Left lung (tissue), 10 donors: ENCODE results near the gene BLOC1S3. TPM values are rescaled to one million over a fixed set of nuclear protein-coding genes. Genes with fewer than 3 reads are reported as not detected.
"Not testable (repeated sequence)": the region's sequence is repeated elsewhere in the genome, so short reads cannot be mapped to it uniquely, and the experiment has no call there.

Source experiments
- ATAC-seq: fragments of 200-7000 bp; cut with Tn5 transposase; one replicate; pipeline ENCODE4 v1.9.1; 2020; ENCODE audit warnings: moderate library complexity
- DNase-seq, 4 donors: peaks; one replicate each; pipeline ENCODE4 v3.0.0-alpha.2; 2013 to 2020
- H3K27ac ChIP-seq, 2 donors: fragments of 200-600 bp; sonication (generic) in 1 of 2; one replicate each; pipeline versions ENCODE4 v1.5.0 to v1.8.0; 2020 to 2021
- H3K27me3 ChIP-seq, 2 donors: fragments of 200-600 bp; sonication (generic) in 1 of 2; one replicate each; pipeline versions ENCODE4 v1.5.0 to v1.8.0; 2020 to 2021
- H3K36me3 ChIP-seq, 2 donors: fragments of 200-600 bp; sonication (generic) in 1 of 2; one replicate each; pipeline versions ENCODE4 v1.5.0 to v1.8.0; 2020 to 2021
- H3K4me1 ChIP-seq, 2 donors: fragments of 200-600 bp; one replicate each; pipeline ENCODE4 v1.8.0; 2021
- H3K4me3 ChIP-seq, 2 donors: fragments of 200-600 bp; sonication (generic) in 1 of 2; one replicate each; pipeline versions ENCODE4 v1.5.0 to v1.8.0; 2020 to 2021; ENCODE audit warnings: mild to moderate bottlenecking in 1 of 2
- H3K9me3 ChIP-seq, 2 donors: fragments of 200-600 bp; sonication (generic) in 1 of 2; one replicate each; pipeline versions ENCODE4 v1.5.0 to v1.8.0; 2020 to 2021
- CTCF ChIP-seq, 2 donors: fragments of 200-600 bp; sonication (generic) in 1 of 2; IDR thresholded peaks; one replicate each; pipeline versions ENCODE4 v1.5.0 to v1.8.0; 2021; ENCODE audit warnings: antibody characterized with exemption in 2 of 2
- intact Hi-C, 2 donors: fragments of 100-400 bp; cut with DNase I; formaldehyde crosslinking; loops; one replicate each; pipeline versions ENCODE4 v1.11.2 to v1.14.2; 2022
- polyA plus RNA-seq, 6 donors: library from polyadenylated mRNA; unstranded; fragments of 120-200 nt; gene quantifications; one replicate each; pipeline ENCODE4 v1.2.1, GENCODE V29; 2013; ENCODE audit not compliant: insufficient read length in 6 of 6
- total RNA-seq, 2 donors: library from RNA; stranded (reverse); fragmentation: NEBNext Ultra II Directional; extraction: Animal tissue kit (Norgen Biotek cat#: 25700); gene quantifications; one replicate each; pipeline ENCODE4 v1.2.1, GENCODE V29; 2021
- donor health status: DM: no; HTN: yes; CAD: no.
- donor health status: DM: no; HTN: no; CAD: no.

The BLOC1S3 gene
- total and polyA plus RNA-seq, 8 donors, result 7.8 to 15.8 (median 9.8) TPM

GRCh38 chr19:45218426-45218825 lies 39.8 kb downstream of the BLOC1S3 start:
- H3K27me3 ChIP-seq, result peaks cover 37 to 58% of the 10 kb centered on the region in 2 donors
- peaks cover 3 to 7% of the 10 kb centered on the region in 2 donors for H3K4me1 ChIP-seq
- no peak overlapping the region for H3K4me3 ChIP-seq
- intact Hi-C loops, result no loop called here
- no peaks in the 10 kb centered on the region for H3K9me3 ChIP-seq
- TF ChIP-seq CTCF (IDR thresholded peaks at IDR 0.05), result no peak
- no peaks in the 10 kb centered on the region for H3K36me3 ChIP-seq
- DNase-seq (no peak), ATAC-seq (no peak)
- H3K27ac ChIP-seq, result no peak overlapping the region

GRCh38 chr19:45218911-45219743 lies 40.5 kb downstream of the BLOC1S3 start:
- DNase-seq (no peak), ATAC-seq (no peak)
- no peak for TF ChIP-seq CTCF (IDR thresholded peaks at IDR 0.05)
- no peak overlapping the region for H3K27ac ChIP-seq
- H3K36me3 ChIP-seq, result no peaks in the 10 kb centered on the region
- no peak overlapping the region for H3K4me3 ChIP-seq
- intact Hi-C loops, result no loop called here
- H3K9me3 ChIP-seq, result no peaks in the 10 kb centered on the region
- peaks cover 3 to 7% of the 10 kb centered on the region in 2 donors for H3K4me1 ChIP-seq
- H3K27me3 ChIP-seq, result peaks cover 37 to 58% of the 10 kb centered on the region in 2 donors

- Histone ChIP-seq H3K4me1 (no peaks in the 10 kb centered on the region), H3K36me3 (no peaks in the 10 kb centered on the region), H3K9me3 (no peaks in the 10 kb centered on the region), H3K4me3 (no peak overlapping the region), H3K27ac (no peak overlapping the region), H3K27me3 (peaks cover 7 to 38% of the 10 kb centered on the region in 2 donors)
- no peak for TF ChIP-seq CTCF (IDR thresholded peaks at IDR 0.05)
- DNase-seq (no peak), ATAC-seq (no peak)
- intact Hi-C loops, result no loop called here
These were observed 44.1 kb downstream of the BLOC1S3 start for GRCh38 chr19:45222724-45223123.

- no peaks in the 10 kb centered on the region for H3K9me3 ChIP-seq
- no peaks in the 10 kb centered on the region for H3K4me1 ChIP-seq
- no peak overlapping the region for H3K4me3 ChIP-seq
- no peaks in the 10 kb centered on the region for H3K36me3 ChIP-seq
- intact Hi-C loops, result no loop called here
- H3K27me3 ChIP-seq, result peaks cover 0 to 26% of the 10 kb centered on the region in 2 donors
- TF ChIP-seq CTCF (IDR thresholded peaks at IDR 0.05), result no peak
- ATAC-seq, result no peak
- no peak for DNase-seq
- no peak overlapping the region for H3K27ac ChIP-seq
These were observed 45.3 kb downstream of the BLOC1S3 start for GRCh38 chr19:45223879-45224278.

- H3K4me3 ChIP-seq, result no peak overlapping the region
- DNase-seq, result no peak
- TF ChIP-seq CTCF (IDR thresholded peaks at IDR 0.05), result no peak
- intact Hi-C loops, result no loop called here
- H3K27ac ChIP-seq, result no peak overlapping the region
- H3K36me3 ChIP-seq, result no peaks in the 10 kb centered on the region
- no peaks in the 10 kb centered on the region for H3K9me3 ChIP-seq
- peaks cover 0 to 24% of the 10 kb centered on the region in 2 donors for H3K27me3 ChIP-seq
- ATAC-seq, result no peak
- H3K4me1 ChIP-seq, result no peaks in the 10 kb centered on the region
These were observed 46.1 kb downstream of the BLOC1S3 start for GRCh38 chr19:45224645-45225044.

GRCh38 chr19:45229056-45229455 lies 50.5 kb downstream of the BLOC1S3 start:
- H3K36me3 ChIP-seq, H3K4me1 ChIP-seq, H3K27ac ChIP-seq, intact Hi-C loops, H3K9me3 ChIP-seq, ATAC-seq, DNase-seq, H3K4me3 ChIP-seq: not testable (repeated sequence)
- peaks cover 6 to 28% of the 10 kb centered on the region in 2 donors for H3K27me3 ChIP-seq
